ENCODE results near the gene KLK7. TPM values are rescaled to one million over a fixed set of nuclear protein-coding genes. Genes with fewer than 3 reads are reported as not detected.

The KLK7 gene
- total RNA-seq (ENCODE audit: unreplicated experiment), result not detected
- long read RNA-seq, result 0 reads

GRCh38 chr19:50983625-50984292 lies at the start of gene KLK7:
Gene KLK7, minus strand, starts transcription at chr19:50983917. Its CDS starts 1,518 bp downstream, at chr19:50982399.
- no peaks in the 10 kb centered on the region for H3K4me1 Mint-ChIP-seq (ENCODE audit: low read depth, unreplicated experiment)
- TF ChIP-seq CTCF (IDR thresholded peaks at IDR 0.05; ENCODE audit: partially characterized antibody, unreplicated experiment), result no peak
- no peak within 1 kb of the TSS for H3K4me3 Mint-ChIP-seq (ENCODE audit: unreplicated experiment)
- no peaks in the 10 kb centered on the region for H3K36me3 Mint-ChIP-seq (ENCODE audit: unreplicated experiment)
- no peaks in the 10 kb centered on the region for H3K9me3 Mint-ChIP-seq (ENCODE audit: unreplicated experiment)
- no peak within 1 kb of the TSS for H3K27ac Mint-ChIP-seq (ENCODE audit: unreplicated experiment)
- DNase-seq, result no peak
- peaks cover 10% of the 10 kb centered on the region for H3K27me3 Mint-ChIP-seq (ENCODE audit: unreplicated experiment)

GRCh38 chr19:51031880-51032225 lies 48.1 kb upstream of the KLK7 start:
- Mint-ChIP-seq H3K36me3 (ENCODE audit: unreplicated experiment) (peaks cover 1% of the 10 kb centered on the region), H3K4me3 (ENCODE audit: unreplicated experiment) (no peak overlapping the region), H3K9me3 (ENCODE audit: unreplicated experiment) (peaks cover 4% of the 10 kb centered on the region), H3K4me1 (ENCODE audit: low read depth, unreplicated experiment) (peaks cover 4% of the 10 kb centered on the region), H3K27ac (ENCODE audit: unreplicated experiment) (no peak overlapping the region), H3K27me3 (ENCODE audit: unreplicated experiment) (peaks cover 6% of the 10 kb centered on the region)
- no peak for TF ChIP-seq CTCF (IDR thresholded peaks at IDR 0.05; ENCODE audit: partially characterized antibody, unreplicated experiment)
- no peak for DNase-seq

- Mint-ChIP-seq H3K4me1 (ENCODE audit: low read depth, unreplicated experiment) (peaks cover 4% of the 10 kb centered on the region), H3K4me3 (ENCODE audit: unreplicated experiment) (no peak overlapping the region), H3K36me3 (ENCODE audit: unreplicated experiment) (peaks cover 4% of the 10 kb centered on the region), H3K27ac (ENCODE audit: unreplicated experiment) (no peak overlapping the region), H3K27me3 (ENCODE audit: unreplicated experiment) (peaks cover 9% of the 10 kb centered on the region), H3K9me3 (ENCODE audit: unreplicated experiment) (peaks cover 4% of the 10 kb centered on the region)
- no peak for TF ChIP-seq CTCF (IDR thresholded peaks at IDR 0.05; ENCODE audit: partially characterized antibody, unreplicated experiment)
- DNase-seq, result no peak
These were observed 47.6 kb upstream of the KLK7 start for GRCh38 chr19:51031220-51031879.

- Mint-ChIP-seq H3K27me3 (ENCODE audit: unreplicated experiment) (peaks cover 9% of the 10 kb centered on the region), H3K36me3 (ENCODE audit: unreplicated experiment) (peaks cover 4% of the 10 kb centered on the region), H3K4me3 (ENCODE audit: unreplicated experiment) (no peak overlapping the region), H3K27ac (ENCODE audit: unreplicated experiment) (no peak overlapping the region), H3K9me3 (ENCODE audit: unreplicated experiment) (peaks cover 4% of the 10 kb centered on the region), H3K4me1 (ENCODE audit: low read depth, unreplicated experiment) (peaks cover 4% of the 10 kb centered on the region)
- TF ChIP-seq CTCF (IDR thresholded peaks at IDR 0.05; ENCODE audit: partially characterized antibody, unreplicated experiment), result no peak
- DNase-seq, result no peak
These were observed 46.9 kb upstream of the KLK7 start for GRCh38 chr19:51030631-51031030.

- Mint-ChIP-seq H3K4me3 (ENCODE audit: unreplicated experiment) (no peak overlapping the region), H3K27me3 (ENCODE audit: unreplicated experiment) (peaks cover 9% of the 10 kb centered on the region), H3K36me3 (ENCODE audit: unreplicated experiment) (peaks cover 4% of the 10 kb centered on the region), H3K4me1 (ENCODE audit: low read depth, unreplicated experiment) (peaks cover 2% of the 10 kb centered on the region), H3K27ac (ENCODE audit: unreplicated experiment) (no peak overlapping the region), H3K9me3 (ENCODE audit: unreplicated experiment) (peaks cover 4% of the 10 kb centered on the region)
- DNase-seq, result no peak
- no peak for TF ChIP-seq CTCF (IDR thresholded peaks at IDR 0.05; ENCODE audit: partially characterized antibody, unreplicated experiment)
These were observed 46.0 kb upstream of the KLK7 start for GRCh38 chr19:51029718-51030117.

Data from glutamatergic neuron (in vitro differentiated cells).